ENCODE results near the gene C1orf122.

C1orf122 gene

DNA sequence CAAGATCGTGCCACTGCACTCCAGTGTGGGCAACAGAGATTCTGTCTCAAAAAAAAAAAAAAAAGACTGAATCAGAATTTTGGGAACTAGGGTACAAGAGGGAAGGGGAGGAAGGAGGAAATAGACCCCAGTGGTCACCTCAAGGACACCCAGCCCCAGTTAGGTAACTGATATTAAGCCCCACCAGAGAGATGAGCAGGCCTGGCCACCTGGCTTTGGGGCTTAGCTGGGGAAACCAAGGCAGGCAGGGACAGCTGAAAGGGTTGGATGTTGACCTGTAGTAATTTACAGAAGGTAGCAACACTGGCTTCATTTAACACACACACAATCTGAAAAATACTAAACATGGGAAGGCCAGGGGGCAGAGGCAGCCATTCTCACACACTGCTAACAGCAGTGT lies 5.2 kb upstream of the C1orf122 start:
- no peak for DNase-seq

DNA sequence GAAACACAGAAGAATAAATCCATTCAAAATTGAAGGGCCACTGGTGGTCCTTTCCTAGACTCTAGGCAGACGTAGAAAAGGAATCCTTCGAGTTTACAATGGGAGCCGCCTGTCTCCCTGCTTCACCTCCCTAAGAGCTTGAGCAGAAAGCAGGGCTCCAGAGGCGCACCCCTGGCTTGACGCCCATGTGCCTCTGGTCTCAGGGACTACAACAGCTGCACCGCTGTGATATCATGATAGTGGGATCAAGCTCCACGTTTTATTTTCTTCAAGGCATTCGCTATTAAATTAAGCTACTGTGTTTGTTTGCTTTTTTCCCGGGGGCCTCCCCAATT lies 403 bp upstream of the C1orf122 start:
- DNase-seq: no peak

DNA sequence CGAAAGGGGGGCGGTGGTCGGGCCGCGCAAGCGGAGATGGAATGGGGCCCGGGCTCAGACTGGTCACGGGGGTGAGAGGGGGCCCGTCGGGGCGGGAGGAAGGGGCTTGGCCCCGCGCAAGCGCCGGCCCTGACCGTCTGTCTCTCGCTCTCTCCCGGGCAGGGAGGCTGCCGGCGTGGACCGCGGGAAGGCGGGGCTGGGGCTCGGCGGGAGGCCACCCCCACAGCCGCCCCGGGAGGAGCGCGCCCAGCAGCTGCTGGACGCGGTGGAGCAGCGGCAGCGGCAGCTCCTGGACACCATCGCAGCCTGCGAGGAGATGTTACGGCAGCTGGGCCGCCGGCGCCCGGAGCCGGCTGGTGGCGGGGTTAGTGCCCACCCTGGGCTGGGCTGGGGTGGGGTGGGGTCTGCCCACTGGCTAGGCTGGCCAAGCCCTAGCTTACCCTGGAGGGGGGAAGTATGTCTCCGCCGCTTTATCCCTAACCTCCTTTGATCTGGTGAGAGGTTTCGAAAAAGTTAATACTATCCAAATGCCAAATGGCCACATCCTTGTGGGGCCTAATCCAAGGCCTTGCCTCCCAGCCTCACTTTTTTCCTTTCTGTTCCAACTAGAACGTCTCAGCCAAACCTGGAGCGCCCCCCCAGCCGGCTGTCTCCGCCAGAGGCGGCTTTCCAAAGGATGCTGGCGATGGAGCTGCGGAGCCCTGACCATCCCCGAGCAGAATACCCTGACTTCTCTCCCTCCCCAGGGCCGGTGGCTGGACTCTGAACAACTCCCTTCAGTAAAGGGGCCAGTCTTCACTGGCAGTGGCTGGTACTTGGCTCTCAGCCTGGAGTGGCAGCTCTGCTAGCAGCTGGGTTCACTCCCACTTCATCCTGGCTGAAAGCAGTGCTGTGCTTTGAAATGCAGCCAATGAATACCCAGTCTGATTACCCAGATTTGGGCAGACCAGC lies 1.1 kb downstream of the C1orf122 start:
- no peak for DNase-seq

DNA sequence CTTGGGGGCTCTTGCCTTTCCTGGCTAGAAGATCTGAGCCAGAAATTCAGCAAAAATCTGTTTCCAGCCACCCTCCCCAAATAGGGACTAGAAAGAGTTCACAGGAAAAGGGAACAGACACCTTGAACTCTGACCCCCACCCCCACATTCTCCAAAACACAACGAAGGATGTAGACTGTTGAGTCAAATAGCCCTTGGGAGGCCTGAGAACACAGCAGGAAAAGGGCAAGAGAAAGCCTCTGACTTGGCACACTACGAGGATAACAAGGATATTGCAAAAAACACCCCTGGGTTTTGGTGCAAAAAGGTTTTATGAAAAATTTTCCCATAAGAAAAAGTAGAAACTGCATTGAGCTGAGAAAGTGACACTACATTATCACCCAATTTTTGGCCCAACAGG lies 2.4 kb downstream of the C1orf122 start:
- no peak for DNase-seq

DNA sequence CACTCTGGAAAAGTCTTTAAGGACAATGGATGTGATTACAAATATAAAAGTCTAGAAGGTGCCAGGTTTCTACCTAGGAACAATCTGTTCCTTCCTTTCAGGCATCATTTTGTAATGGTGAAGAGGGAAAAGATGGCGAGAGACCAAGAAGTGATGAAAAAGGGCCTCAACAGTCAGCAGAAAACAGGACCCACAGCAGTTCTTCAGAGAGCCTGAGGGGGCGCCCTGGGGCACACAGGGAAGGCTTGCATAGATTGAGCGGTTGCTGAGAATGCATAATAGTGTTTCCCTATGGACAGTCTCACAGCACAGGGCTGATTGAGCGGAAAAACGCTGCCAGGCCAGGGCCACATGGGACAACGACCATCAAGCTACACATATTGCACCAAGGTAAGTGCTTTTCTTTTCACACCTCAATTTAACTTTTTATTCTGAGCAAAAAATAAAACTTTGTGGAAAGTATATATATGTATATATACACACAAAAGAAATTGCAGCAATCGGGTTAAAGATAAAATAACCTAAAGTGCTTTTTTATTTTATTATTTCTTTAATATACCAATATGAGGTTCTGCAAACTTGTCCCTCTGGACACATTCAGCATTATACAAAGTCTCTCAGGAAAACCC lies 3.6 kb downstream of the C1orf122 start:
- DNase-seq: peak; percentile 66

DNA sequence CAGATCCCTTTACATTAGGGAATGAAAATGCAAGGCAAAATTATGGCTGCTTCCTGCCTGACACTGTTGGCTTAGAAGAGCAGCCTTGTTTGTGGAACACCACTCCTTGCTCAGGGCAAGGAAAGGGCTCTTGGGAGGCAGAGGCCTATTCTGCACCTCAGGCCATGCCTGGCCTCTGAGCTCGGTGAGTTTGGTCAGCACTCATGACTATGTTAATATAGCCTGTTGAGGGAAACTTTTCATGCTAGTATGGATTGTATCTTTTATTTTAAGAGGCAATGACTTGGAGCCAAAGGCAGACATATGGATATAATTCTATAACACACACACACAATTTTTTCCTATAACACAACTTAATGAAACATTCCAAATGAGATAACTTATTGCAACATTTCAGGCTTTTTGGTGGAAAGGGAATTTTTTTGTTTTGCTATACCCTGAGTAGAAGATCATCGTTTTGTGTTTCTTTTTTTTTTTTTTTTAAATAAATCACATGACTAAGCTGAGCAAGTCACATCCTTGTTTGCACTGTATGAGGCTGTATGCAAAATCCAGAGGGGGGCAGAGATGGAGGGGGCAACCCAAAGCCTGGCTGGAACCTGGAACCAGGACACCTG lies 6.0 kb downstream of the C1orf122 start:
- DNase-seq: no peak

DNA sequence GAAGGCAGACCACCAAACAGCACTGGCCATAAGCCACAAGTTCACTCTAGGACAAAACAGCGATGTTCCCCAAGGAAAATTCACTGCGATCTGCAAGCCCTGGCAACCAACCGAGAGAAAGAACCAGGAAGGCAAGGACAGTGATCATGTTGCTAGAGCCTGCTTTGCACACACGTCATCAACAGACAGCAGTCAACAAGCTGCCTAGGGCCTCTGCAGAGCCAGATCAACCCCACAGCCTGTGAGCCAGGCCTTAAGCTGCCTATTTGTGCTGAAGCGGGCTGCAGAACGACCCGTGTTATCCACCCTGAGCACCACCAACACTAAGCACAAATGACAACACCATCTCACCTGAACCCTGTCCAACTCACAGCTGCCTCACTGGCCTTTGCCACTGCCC lies 6.7 kb downstream of the C1orf122 start:
- no peak for DNase-seq

DNA sequence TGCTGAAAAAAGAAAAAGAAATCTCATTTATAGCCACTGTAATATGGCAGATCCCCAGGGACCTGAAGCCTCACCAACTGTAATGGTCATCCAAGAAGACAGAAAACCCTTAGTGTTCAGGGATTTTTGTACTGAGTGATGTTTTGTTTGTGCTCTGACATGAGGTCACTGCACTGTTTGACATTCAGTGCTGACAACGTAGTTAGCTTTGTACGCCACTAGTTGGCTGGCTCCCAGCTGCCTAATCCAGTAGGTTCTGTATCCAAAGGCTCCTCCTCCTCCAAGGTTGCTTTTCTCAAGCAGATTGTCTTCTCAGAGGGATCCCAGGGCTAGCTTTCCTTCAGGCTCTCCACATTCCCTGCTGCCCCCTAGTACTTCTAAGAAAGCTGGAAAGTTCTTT lies 9.9 kb downstream of the C1orf122 start:
- DNase-seq: no peak

DNA sequence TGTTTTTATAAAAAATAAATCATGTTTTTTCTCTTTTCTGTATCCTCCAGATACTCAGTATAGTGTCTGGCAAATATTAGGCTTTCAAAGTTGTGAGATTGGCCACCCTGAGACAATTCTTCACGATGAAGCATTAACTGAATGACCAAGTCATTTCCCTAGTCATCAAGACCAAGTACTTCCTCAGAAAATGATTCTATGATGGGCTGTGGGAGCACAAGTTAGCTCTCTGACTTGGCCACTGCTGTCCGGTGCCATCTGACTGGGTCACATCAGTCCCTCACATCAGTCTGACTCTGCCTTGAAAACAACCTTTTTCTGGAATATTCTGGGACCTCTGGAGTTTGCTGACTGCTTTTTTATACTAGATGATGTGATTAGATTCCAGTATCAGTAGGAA lies 13.9 kb downstream of the C1orf122 start:
- DNase-seq: no peak

DNA sequence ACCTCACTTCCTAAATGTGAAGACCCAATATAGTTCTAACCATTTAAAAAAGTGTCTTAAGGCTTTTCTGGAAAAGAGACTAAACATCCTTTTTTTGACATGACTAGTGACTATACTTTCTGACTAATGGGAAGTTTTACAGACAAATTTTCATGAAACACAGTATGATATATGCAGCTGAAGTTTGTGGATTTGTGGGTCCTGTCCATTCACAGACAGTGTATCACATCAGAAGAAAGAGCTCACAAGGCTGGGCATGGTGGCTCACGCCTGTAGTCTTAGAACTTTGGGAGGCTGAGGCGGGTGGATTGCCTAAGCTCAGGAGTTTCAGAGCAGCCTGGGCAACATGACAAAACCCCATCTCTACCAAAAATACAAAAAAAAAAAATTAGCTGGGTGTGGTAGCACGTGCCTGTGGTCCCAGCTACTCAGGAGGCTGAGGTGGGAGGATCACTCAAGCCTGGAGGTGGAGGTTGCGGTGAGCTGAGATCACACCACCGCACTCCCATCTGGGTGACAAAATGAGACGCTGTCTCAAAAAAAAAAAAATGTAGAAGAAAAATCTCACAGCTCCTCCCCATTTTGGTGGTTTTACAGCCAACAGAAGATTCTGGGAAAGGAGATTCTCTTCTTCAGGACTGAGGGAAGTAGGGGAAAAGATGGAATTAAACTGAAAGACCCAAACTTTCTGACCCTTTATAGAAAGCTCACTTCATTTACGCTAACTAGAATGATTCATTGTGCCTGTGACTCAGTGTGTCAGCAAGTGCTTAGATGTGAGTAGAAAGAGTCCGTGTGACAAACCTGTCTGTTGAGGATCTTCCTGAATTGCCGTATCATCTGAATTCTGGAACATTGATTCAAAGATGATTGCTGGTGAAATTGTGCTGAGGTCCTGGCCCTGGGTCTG lies 15.6 kb downstream of the C1orf122 start:
- DNase-seq: no peak

DNA sequence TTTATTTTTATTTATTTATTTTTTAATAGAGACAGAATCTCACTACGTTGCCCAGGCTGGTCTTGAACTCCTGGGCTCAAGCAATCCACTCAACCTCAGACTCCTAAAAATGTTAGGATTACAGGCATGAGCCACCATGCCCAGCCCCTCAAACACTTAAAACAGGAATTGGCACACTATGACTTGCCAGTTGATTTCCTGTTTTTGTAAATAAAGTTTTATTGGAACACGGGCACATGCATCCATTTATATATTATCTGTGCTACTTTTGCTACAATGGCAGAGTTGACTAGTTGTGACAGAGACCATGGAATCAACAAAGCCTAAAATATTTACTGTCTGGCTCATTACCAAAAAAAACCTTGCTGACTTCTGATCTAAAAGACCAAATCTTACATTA lies 16.4 kb downstream of the C1orf122 start:
- DNase-seq: no peak

DNA sequence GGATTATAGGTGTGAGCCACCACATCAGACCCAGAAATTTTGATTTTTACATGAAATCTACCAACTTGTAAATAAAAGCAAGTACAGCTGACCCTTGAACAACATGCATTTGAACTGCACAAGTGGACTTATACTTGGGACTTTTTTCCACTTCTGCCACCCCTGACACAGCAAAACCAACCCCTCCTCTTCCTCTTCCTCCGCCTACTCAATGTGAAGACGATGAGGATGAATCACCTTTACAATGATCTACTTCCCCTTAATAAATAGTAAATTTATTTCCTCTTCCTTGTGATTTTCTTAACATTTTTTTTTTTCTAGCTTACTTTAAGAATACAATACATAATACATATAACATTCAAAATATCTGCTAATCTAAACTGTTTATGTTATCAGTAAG lies 17.9 kb downstream of the C1orf122 start:
- peak; percentile 24 for DNase-seq

DNA sequence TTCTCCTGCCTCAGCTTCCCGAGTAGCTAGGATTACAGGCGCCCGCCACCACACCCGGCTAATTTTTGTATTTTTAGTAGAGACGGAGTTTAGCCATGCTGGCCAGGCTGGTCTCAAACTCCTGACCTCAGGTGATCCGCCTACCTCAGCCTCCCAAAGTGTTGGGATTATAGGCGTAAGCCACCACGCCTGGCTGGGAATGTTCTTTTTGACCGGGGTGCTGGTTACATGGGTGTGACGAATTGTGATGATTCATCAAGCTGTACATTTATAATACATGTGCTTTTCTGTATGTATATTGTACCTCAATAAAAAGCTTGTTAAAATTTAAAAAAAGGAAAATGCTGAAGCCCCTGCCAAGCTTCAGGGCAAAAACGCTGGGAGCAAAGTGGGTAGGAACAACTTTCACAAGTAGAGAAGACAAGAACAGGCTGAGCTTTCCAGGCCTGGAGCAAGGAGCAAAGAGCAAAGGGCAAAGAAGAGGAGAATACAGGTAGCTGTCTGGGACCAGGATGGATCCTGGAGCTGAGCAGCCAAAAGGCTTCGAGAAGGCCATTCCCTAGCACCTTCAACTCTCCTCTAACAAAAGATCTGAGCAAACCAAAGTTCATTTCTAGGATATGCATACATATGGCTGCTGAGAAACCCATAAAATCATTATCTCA lies 21.0 kb downstream of the C1orf122 start:
- no peak for DNase-seq

DNA sequence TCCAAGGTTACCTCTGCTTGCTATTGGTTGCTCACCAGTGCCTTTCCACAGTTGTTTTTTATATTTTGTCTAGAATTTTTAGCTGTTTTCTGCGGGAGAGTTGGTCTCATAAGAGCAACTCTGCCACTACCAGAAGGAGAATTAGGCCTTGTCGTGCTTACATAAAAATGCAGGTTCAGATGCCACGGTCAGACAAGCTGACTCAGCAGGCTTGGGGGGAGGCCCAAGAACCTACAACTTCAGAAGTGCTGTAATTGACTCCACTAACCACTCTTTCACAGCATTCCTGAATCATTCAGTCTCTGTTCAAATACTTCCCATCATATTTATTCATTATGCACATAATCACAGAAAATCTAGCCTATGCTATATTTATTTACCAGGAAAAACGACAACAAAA lies 23.5 kb downstream of the C1orf122 start:
- no peak for DNase-seq

DNA sequence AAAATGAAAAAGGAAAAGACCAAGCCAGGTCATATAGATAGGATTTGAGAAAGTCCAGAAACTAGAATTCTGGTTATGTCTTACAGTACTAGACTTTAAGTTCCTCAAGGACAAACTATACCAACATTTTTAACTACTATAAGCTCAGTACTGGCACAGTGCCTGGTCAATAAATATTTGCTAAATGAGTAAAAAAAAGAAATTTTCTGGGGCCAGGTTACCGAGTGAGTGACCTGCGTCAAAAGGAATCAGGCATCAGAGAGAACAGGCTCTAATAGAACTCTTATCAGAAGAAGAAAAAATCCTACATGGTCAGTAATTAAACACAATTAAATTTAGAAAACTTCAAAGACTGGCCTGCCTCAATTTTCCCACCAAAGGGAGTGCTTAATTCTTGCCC lies 24.2 kb downstream of the C1orf122 start:
- DNase-seq: no peak

DNA sequence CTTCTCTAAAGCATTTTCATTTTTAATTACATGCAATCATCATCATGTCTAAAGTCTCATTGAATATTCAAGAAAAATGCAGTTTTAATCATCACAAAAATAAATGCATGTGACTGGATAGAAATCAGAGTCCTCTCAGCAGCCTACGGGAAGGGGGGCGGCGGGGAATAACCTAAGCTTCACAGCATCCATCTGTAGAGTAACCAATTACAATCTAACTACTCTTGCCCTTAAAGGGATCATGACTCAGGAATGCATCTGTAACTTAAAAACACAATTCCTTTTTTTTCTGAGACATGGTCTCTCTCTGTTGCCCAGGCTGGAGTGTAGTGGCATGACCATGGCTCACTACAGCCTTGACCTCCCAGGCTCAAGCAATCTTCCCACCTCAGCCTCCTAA lies 29.2 kb downstream of the C1orf122 start:
- DNase-seq: no peak

DNA sequence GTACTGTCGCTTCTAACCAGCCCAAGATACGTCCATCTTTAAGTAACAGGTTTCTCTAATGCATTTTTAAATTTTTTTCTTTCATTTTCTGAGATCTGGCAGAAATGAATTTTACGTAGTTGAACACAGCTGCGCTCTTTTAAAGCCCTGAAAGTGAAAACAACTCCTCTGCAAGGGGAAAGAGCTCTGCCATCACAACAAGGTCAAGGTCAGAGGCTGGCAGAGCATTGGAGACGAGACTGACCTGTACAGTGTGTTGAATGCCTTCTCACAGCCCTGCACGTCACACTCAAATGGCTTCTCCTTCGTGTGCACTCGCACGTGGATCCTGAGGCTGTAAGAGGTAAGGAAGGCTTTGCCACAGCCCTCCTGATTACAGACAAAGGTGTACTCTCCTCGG lies 32.1 kb downstream of the C1orf122 start:
- no peak for DNase-seq

DNA sequence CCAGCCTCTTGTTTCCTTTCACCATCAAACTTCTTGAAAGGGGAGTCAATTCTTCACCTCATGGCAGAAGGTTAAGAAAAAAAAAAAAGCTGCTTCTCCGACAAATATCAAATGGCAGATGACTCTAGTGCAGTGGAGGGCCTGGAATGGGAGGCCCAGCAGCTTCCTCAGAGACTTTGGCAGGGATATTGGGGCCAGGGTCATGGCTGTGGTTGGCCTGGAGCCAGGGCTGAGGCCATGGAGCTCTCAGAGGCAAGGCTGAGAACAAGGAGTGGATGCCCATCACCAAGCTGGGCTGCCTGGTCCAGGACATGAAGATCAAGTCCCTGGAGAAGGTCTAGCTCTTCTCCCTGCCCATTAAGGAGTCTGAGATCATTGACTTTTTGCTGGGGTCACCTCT lies 33.1 kb downstream of the C1orf122 start:
- no peak for DNase-seq

DNA sequence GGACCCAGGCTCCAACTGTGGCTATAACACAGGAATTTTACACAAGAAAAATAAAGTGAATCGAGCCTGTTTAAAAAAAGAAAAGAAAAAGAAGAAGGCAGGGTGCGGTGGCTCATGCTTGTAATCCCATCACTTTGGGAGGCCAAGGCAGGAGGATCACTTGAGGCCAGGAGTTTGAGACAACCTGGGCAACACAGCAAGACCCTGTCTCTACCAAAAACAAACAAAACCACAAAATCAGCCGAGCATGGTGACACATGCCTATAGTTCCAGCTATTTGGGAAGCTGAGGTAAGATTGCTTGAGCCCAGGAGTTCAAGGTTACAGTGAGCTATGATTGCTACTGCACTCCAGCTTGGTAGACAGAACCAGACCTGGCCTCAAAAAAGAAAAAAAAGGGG lies 34.1 kb downstream of the C1orf122 start:
- no peak for DNase-seq

DNA sequence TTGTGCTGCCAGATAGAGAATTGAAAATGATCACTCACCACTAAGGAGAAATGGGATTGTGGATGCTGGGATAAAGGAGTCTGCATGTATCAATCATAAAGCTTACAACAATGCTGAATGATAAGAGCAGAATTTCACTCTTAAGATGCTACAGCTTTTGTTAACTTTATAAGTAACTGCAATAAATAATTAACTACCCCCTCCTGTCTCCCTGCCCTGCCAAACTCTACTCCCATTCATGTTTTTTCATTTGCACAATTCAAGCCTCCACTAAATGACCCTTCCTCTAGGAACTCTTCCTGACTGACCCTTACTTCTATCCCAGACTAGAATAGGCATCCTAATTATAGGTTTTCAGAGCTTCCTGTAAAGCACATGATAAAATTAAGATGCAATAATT lies 36.9 kb downstream of the C1orf122 start:
- DNase-seq: no peak

DNA sequence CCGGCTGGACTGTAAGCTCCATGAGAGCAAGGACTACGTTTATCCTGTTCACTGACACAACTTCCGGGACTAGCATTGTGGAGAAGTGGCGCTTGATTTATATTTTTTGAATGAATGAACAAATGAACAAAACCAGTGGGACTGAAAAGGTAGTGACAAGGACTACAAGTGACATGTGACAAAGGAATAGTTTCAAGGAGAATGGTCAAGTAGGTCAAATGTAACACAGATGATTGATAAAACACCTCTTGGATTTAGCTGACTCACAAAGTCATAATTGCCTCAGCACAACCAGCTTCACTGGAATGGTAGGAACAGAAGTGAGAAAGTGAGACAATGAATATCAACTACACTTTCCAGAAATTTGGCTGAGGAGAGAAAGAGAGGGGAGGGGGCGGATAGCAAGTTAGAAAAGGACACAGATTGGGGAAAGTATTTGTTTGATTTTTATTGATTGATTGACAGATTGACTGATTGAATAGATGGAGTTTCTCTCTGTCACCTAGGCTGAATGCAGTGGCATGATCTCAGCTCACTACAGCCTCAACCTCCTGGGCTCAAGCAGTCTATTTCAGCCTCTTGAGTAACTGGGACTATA lies 37.6 kb downstream of the C1orf122 start:
- no peak for DNase-seq

DNA sequence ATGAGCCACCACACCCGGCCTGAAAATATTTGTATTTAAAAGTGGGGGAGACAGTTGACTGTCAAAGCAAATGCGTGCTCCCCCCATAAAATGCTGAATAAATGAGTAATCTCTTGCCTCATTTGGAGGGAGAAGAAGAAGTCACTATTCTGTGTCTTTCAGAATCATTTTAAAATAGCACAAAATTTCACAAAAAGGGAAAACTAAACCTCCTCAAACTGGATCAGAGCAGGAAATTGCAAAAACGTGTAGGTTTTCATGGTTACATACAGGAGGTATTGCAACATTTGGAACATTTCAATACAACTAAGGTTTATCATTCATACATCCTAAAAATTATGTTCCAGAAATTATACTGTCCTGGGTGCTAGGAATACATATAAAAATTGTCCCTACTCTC lies 38.2 kb downstream of the C1orf122 start:
- DNase-seq: no peak
